Epithelial cell of proximal tubule (primary cell): ENCODE results near the gene CDH12. TPM values are rescaled to one million over a fixed set of nuclear protein-coding genes. Genes with fewer than 3 reads are reported as not detected.
"Not testable (repeated sequence)": the region's sequence is repeated elsewhere in the genome, so short reads cannot be mapped to it uniquely, and the experiment has no call there.

Experiments used
- DNase-seq: peaks from one replicate; pipeline ENCODE4 v3.0.0-alpha.2; 2011; ENCODE audit warnings: low read depth
- H3K4me3 ChIP-seq: 2 replicates; pipeline ENCODE4 v1.5.1; 2011; ENCODE audit warnings: low read depth, mild to moderate bottlenecking, low read length
- CTCF ChIP-seq: conservative IDR thresholded peaks from 2 replicates; pipeline ENCODE4 v1.5.1; 2012; ENCODE audit warnings: low read depth, mild to moderate bottlenecking, low read length
- total RNA-seq: library from RNA; depleted of rRNA; stranded (reverse); fragments of >200 nt; gene quantifications from 2 replicates; pipeline ENCODE4 v1.2.3, GENCODE V29; 2015

Gene CDH12
- total RNA-seq, 1 donor from 2014 or later: not detected

- no peak overlapping the region for H3K4me3 ChIP-seq
- TF ChIP-seq CTCF: no peak
- no peak for DNase-seq
Observed at GRCh38 chr5:22542340-22542739, 310.8 kb downstream of the CDH12 start.

GRCh38 chr5:22541037-22541436, 312.1 kb downstream of the CDH12 start:
- DNase-seq: no peak
- no peak for TF ChIP-seq CTCF
- no peak overlapping the region for H3K4me3 ChIP-seq

GRCh38 chr5:22539762-22540161, 313.4 kb downstream of the CDH12 start:
- DNase-seq: no peak
- H3K4me3 ChIP-seq: no peak overlapping the region
- no peak for TF ChIP-seq CTCF

GRCh38 chr5:22531986-22532385, 321.2 kb downstream of the CDH12 start:
- no peak for DNase-seq
- no peak overlapping the region for H3K4me3 ChIP-seq
- TF ChIP-seq CTCF: no peak

GRCh38 chr5:22521521-22521920, 331.6 kb downstream of the CDH12 start:
- no peak for DNase-seq
- no peak for TF ChIP-seq CTCF

GRCh38 chr5:22516497-22516896, 336.6 kb downstream of the CDH12 start:
- H3K4me3 ChIP-seq: not testable (repeated sequence)

More at GRCh38 chr5:22521521-22521920, 331.6 kb downstream of the CDH12 start:
- no peak overlapping the region for H3K4me3 ChIP-seq

GRCh38 chr5:22514231-22514630, 338.9 kb downstream of the CDH12 start:
- no peak overlapping the region for H3K4me3 ChIP-seq
- no peak for DNase-seq
- no peak for TF ChIP-seq CTCF

More at GRCh38 chr5:22516497-22516896, 336.6 kb downstream of the CDH12 start:
- not testable (repeated sequence) for DNase-seq
